ENCODE results near the gene HIC1. TPM values are rescaled to one million over a fixed set of nuclear protein-coding genes. Genes with fewer than 3 reads are reported as not detected.

HIC1 gene
- total RNA-seq, 2 donors from 2014 or later: 4.6 to 8.1 TPM

DNA sequence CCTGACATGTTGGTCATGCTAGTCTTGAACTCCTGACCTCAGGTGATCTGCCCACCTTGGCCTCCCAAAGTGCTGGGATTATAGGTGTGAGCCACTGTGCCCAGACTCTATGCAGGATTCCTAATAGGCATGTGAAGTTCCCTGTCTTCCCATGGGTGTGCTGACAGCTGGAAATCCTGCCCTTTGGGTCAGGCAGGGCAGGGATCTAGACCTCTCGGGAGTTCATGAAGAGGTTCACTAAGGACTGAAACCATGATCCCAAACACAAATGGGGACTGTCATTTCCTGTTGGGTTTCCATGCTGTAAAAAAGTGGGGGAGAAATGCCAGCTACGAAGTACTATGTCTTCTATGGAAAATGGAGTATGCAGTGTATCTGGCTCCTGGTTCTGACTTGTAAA, 52.1 kb downstream of the HIC1 start:
- no peak overlapping the region for H3K4me3 Mint-ChIP-seq
- peak overlapping the region; percentile 27 for H3K27ac Mint-ChIP-seq
- H3K36me3 Mint-ChIP-seq (ENCODE audit: low read depth): peaks cover 4% of the 10 kb centered on the region
- H3K4me1 Mint-ChIP-seq: peaks cover 13% of the 10 kb centered on the region
- ATAC-seq (no peak), DNase-seq (no peak)
- H3K9me3 ChIP-seq (ENCODE audit: control insufficient read depth, low read length, poor library complexity, severe bottlenecking): no peaks in the 10 kb centered on the region
- H3K27me3 Mint-ChIP-seq: no peaks in the 10 kb centered on the region

DNA sequence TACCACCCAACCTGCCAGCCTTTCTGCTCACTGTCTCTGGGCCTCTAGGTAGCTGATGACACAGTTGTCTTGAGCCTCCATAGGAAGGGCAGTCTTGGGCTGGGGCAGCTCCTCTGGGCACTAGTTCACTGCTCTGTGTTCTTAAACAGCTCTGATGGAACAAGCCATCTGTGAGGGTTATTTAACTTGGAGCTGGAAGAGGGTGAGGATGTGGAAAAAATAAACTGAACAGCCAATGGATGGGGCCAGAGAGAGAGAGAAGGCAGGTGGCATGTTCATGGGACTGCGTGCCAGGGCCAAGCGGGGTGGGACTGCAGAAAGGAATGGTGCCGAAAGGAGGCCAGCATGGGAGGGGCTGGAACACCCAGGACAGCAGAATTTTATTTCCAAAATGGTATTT, 52.6 kb downstream of the HIC1 start:
- no peak overlapping the region for H3K4me3 Mint-ChIP-seq
- H3K36me3 Mint-ChIP-seq (ENCODE audit: low read depth): peaks cover 4% of the 10 kb centered on the region
- no peaks in the 10 kb centered on the region for H3K9me3 ChIP-seq (ENCODE audit: control insufficient read depth, low read length, poor library complexity, severe bottlenecking)
- H3K27me3 Mint-ChIP-seq: no peaks in the 10 kb centered on the region
- DNase-seq (no peak), ATAC-seq (no peak)
- peaks cover 13% of the 10 kb centered on the region for H3K4me1 Mint-ChIP-seq
- H3K27ac Mint-ChIP-seq: peak overlapping the region; percentile 27

DNA sequence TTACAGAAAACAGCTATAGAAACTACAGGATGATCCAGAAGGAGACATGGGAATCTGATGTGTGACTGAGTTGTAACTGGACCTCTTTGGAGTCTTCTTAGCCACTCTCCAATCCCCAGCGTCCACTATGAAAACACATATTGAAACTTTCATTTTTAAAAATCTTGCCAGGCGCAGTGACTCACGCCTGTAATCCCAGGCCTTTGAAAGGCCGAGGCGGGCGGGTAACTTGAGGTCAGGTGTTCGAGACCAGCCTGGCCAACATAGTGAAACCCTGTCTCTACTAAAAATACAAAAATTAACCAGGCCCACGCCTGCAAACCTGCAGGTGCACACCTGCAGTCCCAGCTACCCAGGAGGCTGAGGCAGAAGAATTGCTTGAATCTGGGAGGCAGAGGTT, 53.3 kb downstream of the HIC1 start:
- DNase-seq: no peak
- H3K9me3 ChIP-seq (ENCODE audit: control insufficient read depth, low read length, poor library complexity, severe bottlenecking): no peaks in the 10 kb centered on the region
- Mint-ChIP-seq H3K36me3 (ENCODE audit: low read depth) (peaks cover 2% of the 10 kb centered on the region), H3K4me1 (peaks cover 10% of the 10 kb centered on the region), H3K4me3 (no peak overlapping the region), H3K27ac (no peak overlapping the region), H3K27me3 (no peaks in the 10 kb centered on the region)
- ATAC-seq: no peak

DNA sequence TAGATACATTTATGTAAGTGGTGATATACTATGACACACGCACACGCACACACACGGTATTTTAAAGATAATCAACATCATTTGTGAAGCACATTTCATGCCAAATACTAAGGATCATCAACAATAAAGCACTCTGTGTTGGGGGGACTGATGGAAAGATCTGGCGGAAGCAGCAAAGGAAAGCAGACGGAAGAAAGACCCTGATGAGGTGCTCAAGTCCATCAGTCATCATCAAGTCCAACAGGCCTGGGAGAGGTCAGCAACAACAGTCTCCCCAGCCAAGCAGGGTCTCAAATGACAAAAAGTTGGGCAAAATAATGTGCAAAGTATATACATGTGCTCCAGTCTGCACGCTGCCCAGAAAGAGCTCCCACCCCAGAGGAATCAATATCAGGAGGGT, 55.5 kb downstream of the HIC1 start:
- H3K4me1 Mint-ChIP-seq: peaks cover 8% of the 10 kb centered on the region
- no peak for ATAC-seq
- no peak overlapping the region for H3K27ac Mint-ChIP-seq
- H3K9me3 ChIP-seq (ENCODE audit: control insufficient read depth, low read length, poor library complexity, severe bottlenecking): no peaks in the 10 kb centered on the region
- no peaks in the 10 kb centered on the region for H3K27me3 Mint-ChIP-seq
- no peak overlapping the region for H3K4me3 Mint-ChIP-seq
- no peak for DNase-seq
- peaks cover 2% of the 10 kb centered on the region for H3K36me3 Mint-ChIP-seq (ENCODE audit: low read depth)

DNA sequence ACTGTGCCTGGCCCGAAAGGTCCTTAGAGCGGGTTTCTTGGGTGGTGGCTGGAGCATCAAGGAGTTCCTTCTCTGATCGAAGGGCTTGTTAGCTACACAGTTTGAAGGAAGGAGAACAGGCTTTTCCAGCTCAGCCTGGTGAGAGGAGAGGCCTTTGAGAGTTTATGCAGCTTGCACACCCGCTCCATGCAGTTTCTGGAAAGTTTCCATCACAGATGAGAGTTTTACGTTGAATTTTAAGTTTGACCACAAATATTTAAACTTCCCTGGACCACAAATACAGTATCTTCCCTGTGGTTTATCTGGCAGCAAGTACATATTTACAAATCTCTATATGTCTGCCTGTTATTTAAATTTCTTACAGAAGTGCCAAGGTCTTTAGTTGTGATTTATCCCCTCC, 56.8 kb downstream of the HIC1 start:
- no peak overlapping the region for H3K4me3 Mint-ChIP-seq
- no peaks in the 10 kb centered on the region for H3K27me3 Mint-ChIP-seq
- DNase-seq (no peak), ATAC-seq (no peak)
- peaks cover 2% of the 10 kb centered on the region for H3K36me3 Mint-ChIP-seq (ENCODE audit: low read depth)
- H3K27ac Mint-ChIP-seq: no peak overlapping the region
- H3K9me3 ChIP-seq (ENCODE audit: control insufficient read depth, low read length, poor library complexity, severe bottlenecking): no peaks in the 10 kb centered on the region
- H3K4me1 Mint-ChIP-seq: peaks cover 6% of the 10 kb centered on the region

Other genes starting within 250 kb of the HIC1 start
- 10 to 100 TPM; 16.0 to 16.8 TPM for gene SMYD4, start 225.2 kb upstream of the HIC1 start, total RNA-seq
- gene RPA1, start 225.1 kb upstream of the HIC1 start, total RNA-seq: 10 to 100 TPM; 67.4 to 81.4 TPM
- gene RTN4RL1, start 29.8 kb upstream of the HIC1 start, total RNA-seq: under 1 TPM; 0.21 to 0.90 TPM
- gene DPH1, start 24.9 kb upstream of the HIC1 start, total RNA-seq: 10 to 100 TPM; 85.1 to 92.6 TPM
- 10 to 100 TPM; 28.4 to 35.2 TPM for gene OVCA2, start 13.1 kb upstream of the HIC1 start, total RNA-seq
- gene SMG6, start 248.7 kb downstream of the HIC1 start, total RNA-seq: 10 to 100 TPM; 48.3 to 51.6 TPM
- 1 to 10 TPM; 3.4 to 3.9 TPM for gene SRR, start 248.8 kb downstream of the HIC1 start, total RNA-seq

Measured in T-helper 17 cell (primary cell).